ENCODE measurements around the gene SEZ6L.

Gene SEZ6L

GRCh38 chr22:26182723-26183122, 13.5 kb downstream of the SEZ6L start:
- no peak for DNase-seq (ENCODE audit: low spot score)

GRCh38 chr22:26185190-26185589, 15.9 kb downstream of the SEZ6L start:
- DNase-seq (ENCODE audit: low spot score), result no peak

- no peak for DNase-seq (ENCODE audit: low spot score)
Observed at GRCh38 chr22:26188341-26188740, 19.1 kb downstream of the SEZ6L start.

- no peak for DNase-seq (ENCODE audit: low spot score)
Observed at GRCh38 chr22:26194313-26194712, 25.1 kb downstream of the SEZ6L start.

- no peak for DNase-seq (ENCODE audit: low spot score)
Observed at GRCh38 chr22:26194877-26195276, 25.6 kb downstream of the SEZ6L start.

- no peak for DNase-seq (ENCODE audit: low spot score)
Observed at GRCh38 chr22:26196657-26197056, 27.4 kb downstream of the SEZ6L start.

GRCh38 chr22:26197425-26197824, 28.2 kb downstream of the SEZ6L start:
- no peak for DNase-seq (ENCODE audit: low spot score)

GRCh38 chr22:26199665-26200064, 30.4 kb downstream of the SEZ6L start:
- no peak for DNase-seq (ENCODE audit: low spot score)

GRCh38 chr22:26202280-26202924, 33.1 kb downstream of the SEZ6L start:
- no peak for DNase-seq (ENCODE audit: low spot score)

GRCh38 chr22:26205494-26205893, 36.2 kb downstream of the SEZ6L start:
- no peak for DNase-seq (ENCODE audit: low spot score)

GRCh38 chr22:26210334-26210733, 41.1 kb downstream of the SEZ6L start:
- DNase-seq (ENCODE audit: low spot score), result no peak

GRCh38 chr22:26213826-26214225, 44.6 kb downstream of the SEZ6L start:
- DNase-seq (ENCODE audit: low spot score), result no peak

- DNase-seq (ENCODE audit: low spot score), result no peak
Observed at GRCh38 chr22:26214466-26214865, 45.2 kb downstream of the SEZ6L start.

GRCh38 chr22:26215736-26216135, 46.5 kb downstream of the SEZ6L start:
- no peak for DNase-seq (ENCODE audit: low spot score)

GRCh38 chr22:26225207-26225606, 55.9 kb downstream of the SEZ6L start:
- DNase-seq (ENCODE audit: low spot score), result no peak

GRCh38 chr22:26226538-26227297, 57.5 kb downstream of the SEZ6L start:
- no peak for DNase-seq (ENCODE audit: low spot score)

GRCh38 chr22:26229910-26230309, 60.6 kb downstream of the SEZ6L start:
- no peak for DNase-seq (ENCODE audit: low spot score)

GRCh38 chr22:26234296-26234695, 65.0 kb downstream of the SEZ6L start:
- no peak for DNase-seq (ENCODE audit: low spot score)

- no peak for DNase-seq (ENCODE audit: low spot score)
Observed at GRCh38 chr22:26235792-26236487, 66.7 kb downstream of the SEZ6L start.

- no peak for DNase-seq (ENCODE audit: low spot score)
Observed at GRCh38 chr22:26236991-26237390, 67.7 kb downstream of the SEZ6L start.

- DNase-seq (ENCODE audit: low spot score), result no peak
Observed at GRCh38 chr22:26238596-26238995, 69.3 kb downstream of the SEZ6L start.

GRCh38 chr22:26239581-26239980, 70.3 kb downstream of the SEZ6L start:
- no peak for DNase-seq (ENCODE audit: low spot score)

GRCh38 chr22:26241361-26241760, 72.1 kb downstream of the SEZ6L start:
- no peak for DNase-seq (ENCODE audit: low spot score)

Measured in CD4-positive, alpha-beta T cell treated with Interleukin-6 at 100 ng/mL for 8 hours (primary cell).